ENCODE measurements around the gene ASGR2.

GRCh38 chr17:7144213-7144612, 29.6 kb upstream of the ASGR2 start:
- TF ChIP-seq GATA2 (IDR thresholded peaks at IDR 0.05; ENCODE audit: low read depth, low read length) (no peak), GATA3 (IDR thresholded peaks at IDR 0.05; ENCODE audit: low read depth, low read length) (no peak)

Data from SH-SY5Y (cell line).